BE2C (cell line): ENCODE results near the gene ROBO3.

Experiments
- DNase-seq: peaks from one replicate; pipeline ENCODE4 v3.0.0-alpha.2; 2020
- H3K27me3 ChIP-seq: fragments of 250-450 bp; sonication (Bioruptor Pico); 2 replicates; pipeline ENCODE4 v1.5.1; 2020; ENCODE audit warnings: mild to moderate bottlenecking
- H3K36me3 ChIP-seq: fragments of 250-450 bp; sonication (Bioruptor Pico); 2 replicates; pipeline ENCODE4 v1.5.1; 2020; ENCODE audit warnings: mild to moderate bottlenecking
- H3K4me1 ChIP-seq: fragments of 250-450 bp; sonication (Bioruptor Pico); 2 replicates; pipeline ENCODE4 v1.5.1; 2020
- H3K4me3 ChIP-seq: 2 replicates; pipeline ENCODE4 v1.5.1; 2011; ENCODE audit warnings: low read depth, low read length
- H3K9me3 ChIP-seq: fragments of 250-450 bp; sonication (Bioruptor Pico); 2 replicates; pipeline ENCODE4 v1.5.1; 2020
- TF ChIP-seq, protein P1 (sequence below): IDR thresholded peaks from 2 replicates; pipeline ENCODE4 v1.5.1; 2012; ENCODE audit warnings: mild to moderate bottlenecking, low read depth, low read length

The ROBO3 gene

DNA sequence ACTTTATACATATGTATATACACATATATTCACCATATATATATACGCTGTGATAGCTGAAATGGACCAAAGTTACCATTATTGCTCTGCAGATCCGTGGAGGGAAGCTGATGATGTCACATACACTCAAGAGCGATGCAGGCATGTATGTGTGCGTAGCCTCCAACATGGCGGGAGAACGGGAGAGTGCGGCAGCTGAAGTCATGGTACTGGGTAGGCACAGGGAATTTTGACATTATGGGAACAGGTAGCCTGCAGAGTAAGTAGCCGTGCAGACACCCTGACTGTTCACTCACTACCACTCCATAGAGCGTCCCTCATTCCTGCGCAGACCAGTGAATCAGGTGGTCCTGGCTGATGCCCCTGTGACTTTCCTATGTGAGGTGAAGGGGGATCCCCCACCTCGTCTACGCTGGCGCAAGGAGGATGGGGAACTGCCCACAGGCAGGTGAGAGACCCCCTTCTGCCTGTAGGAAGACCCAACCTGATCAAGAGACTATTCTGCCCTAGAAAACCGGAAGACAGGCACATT lies 4.7 kb downstream of the ROBO3 start:
- Histone ChIP-seq H3K27me3 (peaks cover 61% of the 10 kb centered on the region), H3K9me3 (no peaks in the 10 kb centered on the region), H3K4me1 (no peaks in the 10 kb centered on the region), H3K36me3 (no peaks in the 10 kb centered on the region), H3K4me3 (no peak overlapping the region)
- DNase-seq: no peak
- TF ChIP-seq, protein P1, sequence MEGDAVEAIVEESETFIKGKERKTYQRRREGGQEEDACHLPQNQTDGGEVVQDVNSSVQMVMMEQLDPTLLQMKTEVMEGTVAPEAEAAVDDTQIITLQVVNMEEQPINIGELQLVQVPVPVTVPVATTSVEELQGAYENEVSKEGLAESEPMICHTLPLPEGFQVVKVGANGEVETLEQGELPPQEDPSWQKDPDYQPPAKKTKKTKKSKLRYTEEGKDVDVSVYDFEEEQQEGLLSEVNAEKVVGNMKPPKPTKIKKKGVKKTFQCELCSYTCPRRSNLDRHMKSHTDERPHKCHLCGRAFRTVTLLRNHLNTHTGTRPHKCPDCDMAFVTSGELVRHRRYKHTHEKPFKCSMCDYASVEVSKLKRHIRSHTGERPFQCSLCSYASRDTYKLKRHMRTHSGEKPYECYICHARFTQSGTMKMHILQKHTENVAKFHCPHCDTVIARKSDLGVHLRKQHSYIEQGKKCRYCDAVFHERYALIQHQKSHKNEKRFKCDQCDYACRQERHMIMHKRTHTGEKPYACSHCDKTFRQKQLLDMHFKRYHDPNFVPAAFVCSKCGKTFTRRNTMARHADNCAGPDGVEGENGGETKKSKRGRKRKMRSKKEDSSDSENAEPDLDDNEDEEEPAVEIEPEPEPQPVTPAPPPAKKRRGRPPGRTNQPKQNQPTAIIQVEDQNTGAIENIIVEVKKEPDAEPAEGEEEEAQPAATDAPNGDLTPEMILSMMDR: no peak

DNA sequence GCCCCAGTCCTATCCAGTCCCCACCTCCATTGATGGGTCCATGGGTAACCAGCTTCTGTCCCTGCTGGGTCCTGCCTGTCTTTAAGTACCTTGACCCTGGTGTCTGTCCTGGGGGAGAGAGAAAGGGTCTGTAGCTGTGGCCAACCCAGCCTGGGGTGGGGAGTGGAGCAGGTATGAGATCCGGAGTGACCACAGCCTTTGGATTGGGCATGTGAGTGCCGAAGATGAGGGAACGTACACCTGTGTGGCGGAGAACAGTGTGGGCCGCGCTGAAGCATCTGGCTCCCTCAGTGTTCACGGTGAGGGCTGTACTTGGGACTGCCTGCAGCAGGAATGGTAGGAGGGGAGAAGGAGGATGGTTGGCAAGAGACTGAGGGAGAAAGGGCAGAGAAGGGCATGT lies 5.2 kb downstream of the ROBO3 start:
- H3K4me3 ChIP-seq: no peak overlapping the region
- peaks cover 56% of the 10 kb centered on the region for H3K27me3 ChIP-seq
- H3K36me3 ChIP-seq: no peaks in the 10 kb centered on the region
- no peaks in the 10 kb centered on the region for H3K4me1 ChIP-seq
- no peaks in the 10 kb centered on the region for H3K9me3 ChIP-seq
- DNase-seq: no peak
- TF ChIP-seq, protein P1: no peak

DNA sequence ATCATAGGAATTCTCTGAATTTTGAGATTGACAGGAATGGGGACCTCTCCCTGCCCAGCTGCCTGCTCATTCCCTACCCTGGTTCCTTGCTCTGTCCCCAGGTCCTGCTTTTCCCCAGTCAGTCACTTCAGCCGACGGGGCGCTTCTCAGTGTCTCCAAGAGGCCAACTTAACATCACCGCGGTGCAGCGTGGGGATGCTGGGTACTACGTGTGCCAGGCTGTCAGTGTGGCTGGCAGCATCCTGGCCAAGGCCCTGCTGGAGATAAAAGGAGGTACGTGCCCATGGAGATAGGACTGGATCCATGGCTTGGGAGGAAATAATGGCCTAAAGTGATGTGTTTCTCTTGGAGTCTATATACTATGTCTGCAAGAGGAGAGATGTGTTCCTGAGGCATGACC lies 7.0 kb downstream of the ROBO3 start:
- no peak for DNase-seq
- TF ChIP-seq, protein P1: no peak
- Histone ChIP-seq H3K36me3 (no peaks in the 10 kb centered on the region), H3K9me3 (no peaks in the 10 kb centered on the region), H3K27me3 (peaks cover 38% of the 10 kb centered on the region), H3K4me3 (no peak overlapping the region), H3K4me1 (no peaks in the 10 kb centered on the region)

DNA sequence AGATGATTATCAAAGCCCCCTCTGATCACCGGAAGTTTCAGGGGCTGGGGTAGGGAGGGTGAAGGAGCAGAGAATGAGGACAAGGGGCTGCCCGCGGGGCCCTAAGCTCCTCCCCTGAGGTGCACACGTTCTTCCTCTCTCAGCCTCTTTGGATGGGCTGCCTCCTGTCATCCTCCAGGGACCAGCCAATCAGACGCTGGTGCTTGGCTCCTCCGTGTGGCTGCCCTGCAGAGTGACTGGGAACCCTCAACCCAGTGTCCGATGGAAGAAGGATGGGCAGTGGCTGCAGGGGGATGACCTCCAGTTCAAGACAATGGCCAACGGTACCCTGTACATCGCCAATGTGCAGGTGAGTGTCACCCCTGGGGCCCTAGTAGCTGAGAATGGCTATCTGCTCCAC lies 7.5 kb downstream of the ROBO3 start:
- TF ChIP-seq, protein P1: no peak
- Histone ChIP-seq H3K4me1 (no peaks in the 10 kb centered on the region), H3K36me3 (no peaks in the 10 kb centered on the region), H3K9me3 (no peaks in the 10 kb centered on the region), H3K4me3 (no peak overlapping the region), H3K27me3 (peaks cover 35% of the 10 kb centered on the region)
- DNase-seq: no peak

DNA sequence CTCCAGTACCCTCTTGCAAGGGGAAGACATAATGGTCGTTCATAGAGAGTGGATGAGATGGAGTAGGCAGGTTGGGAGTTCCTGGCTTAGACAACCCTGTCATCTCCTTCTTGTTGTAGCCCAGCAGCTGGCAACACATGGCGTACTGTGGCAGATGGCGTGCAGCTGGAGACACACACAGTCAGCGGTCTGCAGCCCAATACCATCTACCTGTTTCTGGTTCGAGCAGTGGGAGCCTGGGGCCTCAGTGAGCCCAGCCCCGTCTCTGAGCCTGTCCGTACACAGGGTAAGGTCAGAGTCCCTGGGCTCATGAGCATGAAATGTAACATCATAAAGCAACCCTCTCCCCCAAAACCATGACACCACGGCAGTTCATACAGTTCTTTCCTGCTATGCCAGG lies 8.7 kb downstream of the ROBO3 start:
- no peak for DNase-seq
- no peaks in the 10 kb centered on the region for H3K9me3 ChIP-seq
- no peak overlapping the region for H3K4me3 ChIP-seq
- TF ChIP-seq, protein P1: no peak
- H3K27me3 ChIP-seq: peaks cover 23% of the 10 kb centered on the region
- no peaks in the 10 kb centered on the region for H3K36me3 ChIP-seq
- no peaks in the 10 kb centered on the region for H3K4me1 ChIP-seq

DNA sequence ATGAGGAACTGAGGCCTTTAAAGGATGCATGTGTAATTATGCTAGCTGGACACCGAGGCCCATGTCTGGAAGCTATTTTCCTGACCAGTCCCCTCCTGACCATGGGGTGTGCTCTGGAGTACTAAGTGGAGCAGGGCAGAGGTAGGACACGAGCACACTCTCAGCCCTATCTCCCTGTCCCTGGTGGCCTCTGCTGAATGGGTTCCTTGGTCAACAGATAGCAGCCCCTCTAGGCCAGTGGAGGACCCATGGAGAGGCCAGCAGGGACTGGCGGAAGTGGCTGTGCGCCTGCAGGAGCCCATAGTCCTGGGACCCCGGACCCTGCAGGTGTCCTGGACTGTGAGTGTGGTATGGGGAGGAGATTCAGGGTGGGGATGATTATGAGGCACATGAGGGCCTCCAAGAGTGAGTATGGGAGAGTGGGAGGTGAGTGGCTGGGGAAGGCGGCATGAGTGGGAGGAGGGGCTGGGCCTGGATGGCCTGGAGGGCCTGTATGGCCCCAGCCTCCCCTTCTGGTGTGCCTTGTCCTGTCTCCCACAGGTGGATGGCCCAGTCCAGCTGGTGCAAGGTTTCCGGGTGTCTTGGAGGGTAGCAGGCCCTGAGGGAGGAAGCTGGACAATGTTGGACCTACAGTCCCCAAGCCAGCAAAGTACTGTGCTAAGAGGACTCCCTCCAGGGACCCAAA lies 9.5 kb downstream of the ROBO3 start:
- no peak overlapping the region for H3K4me3 ChIP-seq

More for the DNA sequence above, 9.5 kb downstream of the ROBO3 start:
- no peaks in the 10 kb centered on the region for H3K9me3 ChIP-seq
- H3K36me3 ChIP-seq: no peaks in the 10 kb centered on the region
- no peaks in the 10 kb centered on the region for H3K4me1 ChIP-seq
- DNase-seq: no peak
- H3K27me3 ChIP-seq: peaks cover 15% of the 10 kb centered on the region
- TF ChIP-seq, protein P1: no peak
